HUDEP-2 (cell line): ENCODE data around the gene RGS16.

Source experiments
- DNase-seq, 76 experiments: peaks; one replicate each; lab custom pipeline; 2025; ENCODE audit not compliant: unreplicated experiment in 76 of 76; lab: John Stamatoyannopoulos, UW

Gene RGS16

GRCh38 chr1:182630586-182630985 is 26.4 kb upstream of the RGS16 start:
- peak in 1 of 76 experiments; percentile 7 for DNase-seq

DNA sequence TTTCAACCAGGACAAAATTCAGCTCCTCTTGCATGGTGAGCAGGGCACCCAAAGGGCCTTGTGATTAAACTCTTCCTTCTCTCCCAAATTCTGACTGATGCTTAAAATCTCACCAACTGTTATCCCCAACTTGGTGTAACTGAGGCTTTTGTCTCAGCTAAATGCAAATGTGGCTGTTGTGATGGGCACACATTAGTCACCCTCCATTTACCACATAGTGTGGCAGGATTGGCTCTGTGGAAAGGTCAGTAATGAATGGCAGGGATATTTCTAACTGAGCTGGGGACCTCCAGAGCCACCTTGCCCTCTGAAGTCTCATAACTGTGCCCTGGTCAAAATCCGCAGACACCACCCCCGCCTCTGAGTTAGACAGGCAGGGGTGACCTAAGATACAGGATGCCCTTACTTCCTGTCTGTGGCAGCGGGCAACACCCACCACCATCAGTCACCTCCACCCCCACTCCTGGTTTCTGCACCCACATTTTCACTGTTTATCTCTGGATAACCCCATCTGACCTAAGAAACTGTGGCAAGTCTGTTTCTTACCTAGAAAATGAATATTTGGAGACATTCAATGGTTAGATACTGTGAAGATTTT is 25.4 kb upstream of the RGS16 start:
- no peak for DNase-seq

DNA sequence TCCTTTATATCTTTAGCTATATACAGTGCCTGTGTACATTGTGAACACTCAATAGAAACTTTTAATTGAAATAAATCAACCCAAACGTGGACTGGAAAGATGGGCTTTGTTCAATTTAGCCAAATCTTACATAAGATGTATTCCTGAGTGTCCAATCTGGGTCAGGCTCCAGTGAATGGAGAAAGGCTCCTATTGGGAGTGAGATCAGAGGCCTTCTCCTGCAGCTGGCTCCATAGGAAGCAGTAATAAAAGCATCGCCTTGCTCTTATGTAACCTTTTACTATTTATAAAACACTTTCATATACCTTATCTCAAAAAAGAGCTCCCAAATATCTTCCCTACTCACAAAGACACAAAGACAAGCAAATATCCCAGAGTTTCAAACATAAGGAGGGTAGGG is 24.9 kb upstream of the RGS16 start:
- no peak for DNase-seq

DNA sequence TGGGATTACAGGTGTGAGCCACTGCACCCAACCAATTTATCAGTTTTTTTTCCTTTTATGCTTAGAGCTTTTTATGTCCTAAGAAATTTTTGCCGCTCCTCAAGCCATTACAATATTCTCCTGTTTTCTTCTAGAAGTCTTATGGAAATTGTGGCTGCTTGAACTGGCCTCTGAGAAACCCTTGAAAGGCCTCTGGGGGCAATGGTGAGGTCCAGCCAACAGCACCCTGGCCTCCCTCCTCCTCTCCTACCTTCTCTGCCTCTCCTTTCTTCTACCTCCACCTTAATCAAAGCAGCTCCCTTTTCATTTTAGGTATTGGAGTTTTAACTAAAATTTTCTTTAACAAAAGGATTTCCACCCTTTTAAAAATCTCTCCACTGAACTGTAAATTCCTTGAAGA is 24.5 kb upstream of the RGS16 start:
- DNase-seq: no peak

- no peak for DNase-seq
These were observed 23.4 kb upstream of the RGS16 start for GRCh38 chr1:182627622-182628021.

GRCh38 chr1:182626527-182626926 is 22.3 kb upstream of the RGS16 start:
- DNase-seq: peak in 5 of 76 experiments; percentile 12 to 44 (median 17)

DNA sequence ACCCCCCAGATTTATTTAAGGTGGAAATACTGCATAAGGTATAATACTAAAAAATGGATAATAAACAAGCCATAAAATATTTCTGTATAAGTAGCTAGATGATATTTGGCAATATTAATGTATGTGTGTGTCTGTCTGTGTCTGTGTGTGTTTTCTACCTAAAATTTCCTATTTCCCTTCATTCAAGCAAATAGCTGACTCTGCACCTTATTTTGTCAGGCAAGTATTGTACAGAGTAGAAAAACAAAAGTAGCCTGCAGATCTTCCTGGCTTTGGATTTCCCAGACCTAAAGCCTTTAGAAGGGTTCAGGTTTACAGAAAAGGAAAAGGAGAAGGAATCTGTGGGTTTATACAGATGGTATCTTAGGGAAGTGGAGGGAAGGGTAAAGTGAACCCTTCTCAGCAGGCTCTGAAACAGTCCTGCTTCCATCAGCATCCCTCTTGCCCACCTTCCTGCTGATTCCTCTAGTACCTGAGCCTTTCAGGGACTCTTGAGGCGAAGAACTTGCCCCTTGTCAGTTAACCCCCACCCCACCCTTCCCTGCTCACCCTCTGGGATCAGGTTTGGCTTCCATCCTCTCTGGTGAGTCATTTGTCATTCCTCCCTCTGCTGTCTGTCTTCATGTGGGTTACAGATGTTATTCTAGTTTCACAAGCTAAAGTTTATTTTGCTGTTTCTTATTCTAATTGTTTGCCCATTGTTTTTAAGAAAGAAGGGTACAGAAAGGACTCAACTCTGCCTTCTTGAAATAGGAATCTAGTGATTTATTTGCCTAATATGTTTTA is 21.7 kb upstream of the RGS16 start:
- no peak for DNase-seq

DNA sequence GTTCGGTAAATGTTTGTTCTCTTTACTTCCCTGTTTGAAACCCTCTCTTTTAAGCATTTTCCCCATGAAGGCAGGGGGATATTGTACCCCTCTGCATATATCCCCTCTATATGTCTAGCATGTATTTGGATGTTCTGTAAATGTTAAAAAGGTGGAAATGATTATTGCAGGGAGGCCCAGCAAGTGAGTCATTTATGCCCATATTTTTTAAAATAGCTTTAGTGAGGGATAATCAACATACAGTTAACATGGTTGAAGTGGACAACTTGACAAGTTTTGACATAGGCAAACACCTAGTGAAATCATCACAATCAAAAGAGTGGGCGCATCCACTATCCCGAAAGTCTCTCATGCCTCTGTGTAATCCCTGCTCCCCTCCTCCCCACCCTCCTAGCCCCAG is 20.8 kb upstream of the RGS16 start:
- DNase-seq: no peak

GRCh38 chr1:182624577-182624976 is 20.4 kb upstream of the RGS16 start:
- DNase-seq: no peak

DNA sequence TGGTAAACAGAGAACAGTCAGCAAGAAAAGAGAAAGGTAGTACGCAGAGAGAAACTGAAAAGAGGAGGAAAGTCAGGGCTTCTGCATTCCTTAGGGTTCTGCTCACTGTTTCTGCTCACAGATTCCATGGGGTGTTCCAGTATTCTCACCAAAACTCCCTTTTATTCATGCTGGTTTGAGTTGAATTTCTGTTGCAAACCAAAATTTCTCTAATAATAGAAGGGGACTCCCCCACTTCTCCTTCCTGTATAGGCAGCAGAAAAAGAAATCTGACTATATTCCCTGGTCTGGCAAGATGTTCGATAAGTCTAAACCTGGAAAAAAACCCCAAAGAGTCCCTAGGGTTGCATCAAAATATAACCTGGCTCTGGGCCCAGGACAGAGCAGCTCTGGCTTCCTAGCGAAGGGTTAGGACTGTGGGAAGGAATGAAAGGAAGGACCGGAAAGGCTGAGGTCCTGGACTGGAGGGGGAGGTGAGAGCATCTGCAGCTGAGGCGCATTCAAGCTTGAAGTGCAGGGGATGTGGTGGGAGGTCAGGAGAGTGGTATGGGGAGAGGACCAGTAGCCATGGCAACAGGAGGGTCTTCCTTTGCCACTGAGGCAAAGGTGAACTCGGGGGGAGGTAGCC is 18.8 kb upstream of the RGS16 start:
- DNase-seq: no peak

- DNase-seq: peak in 5 of 76 experiments; percentile 6 to 27 (median 14)
These were observed 17.7 kb upstream of the RGS16 start for GRCh38 chr1:182621906-182622305.

GRCh38 chr1:182620924-182621585 is 16.9 kb upstream of the RGS16 start:
- DNase-seq: no peak

- no peak for DNase-seq
These were observed 13.7 kb upstream of the RGS16 start for GRCh38 chr1:182617734-182618351.

DNA sequence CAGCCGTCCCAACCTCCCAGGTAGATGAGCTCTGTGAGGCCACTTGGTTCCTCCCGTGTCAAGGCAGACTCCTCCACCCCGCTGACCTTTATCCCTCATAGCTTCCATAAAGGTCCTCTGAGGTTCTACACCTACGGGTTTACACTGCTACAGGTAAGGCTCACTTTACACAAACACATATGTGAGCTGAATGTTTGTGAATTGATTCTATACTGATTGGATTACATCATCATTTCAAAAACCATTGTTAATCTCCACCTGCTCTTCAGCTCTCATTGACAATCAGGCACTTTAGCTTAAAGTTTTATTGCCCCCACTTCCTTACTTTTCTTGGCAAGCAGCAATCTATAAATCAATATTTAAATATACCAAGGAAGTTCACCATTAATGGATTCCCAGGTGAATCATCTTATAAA is 12.8 kb upstream of the RGS16 start:
- DNase-seq: no peak

DNA sequence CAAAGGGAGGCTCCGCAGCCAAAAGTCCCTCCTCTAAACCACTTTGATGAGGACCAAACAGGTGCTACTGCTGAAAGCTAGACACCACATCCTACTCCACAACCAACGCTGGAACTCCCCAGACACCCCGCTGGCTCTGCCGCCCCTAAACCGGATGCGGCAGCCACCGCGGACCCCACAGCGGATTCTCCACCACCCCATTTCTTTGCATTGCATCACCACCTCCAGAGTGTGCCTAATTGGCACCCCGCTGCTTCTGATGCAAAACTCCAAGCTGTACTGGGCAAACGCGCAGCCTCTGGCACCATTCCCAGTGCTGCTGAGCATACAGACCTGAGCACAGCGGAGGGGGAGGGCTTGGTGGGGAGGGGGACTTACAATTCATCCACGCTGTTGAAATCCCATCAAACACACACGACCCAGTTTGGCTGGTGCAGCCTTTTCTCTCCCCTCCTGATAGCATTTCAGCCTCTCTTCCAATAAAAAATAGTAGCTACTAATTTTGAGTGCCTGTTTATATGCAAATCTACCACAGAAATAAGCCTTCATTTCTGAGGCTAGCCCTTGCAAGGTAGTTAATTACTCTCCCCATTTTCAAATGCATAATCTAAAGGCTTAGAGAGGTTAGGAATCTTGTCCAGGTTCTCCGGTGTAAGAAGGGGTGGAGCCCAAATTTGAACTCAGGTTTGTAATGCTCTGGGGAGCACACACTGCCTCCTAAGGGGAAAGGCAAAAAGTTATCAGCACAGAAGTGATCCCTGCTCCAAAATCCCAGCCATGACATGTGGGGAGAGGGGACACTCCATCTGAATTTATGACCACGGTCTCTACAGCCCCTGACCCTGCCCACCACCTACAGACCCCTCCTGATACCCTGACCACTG is 12.2 kb upstream of the RGS16 start:
- peak in 6 of 76 experiments; percentile 2 to 26 (median 18) for DNase-seq

DNA sequence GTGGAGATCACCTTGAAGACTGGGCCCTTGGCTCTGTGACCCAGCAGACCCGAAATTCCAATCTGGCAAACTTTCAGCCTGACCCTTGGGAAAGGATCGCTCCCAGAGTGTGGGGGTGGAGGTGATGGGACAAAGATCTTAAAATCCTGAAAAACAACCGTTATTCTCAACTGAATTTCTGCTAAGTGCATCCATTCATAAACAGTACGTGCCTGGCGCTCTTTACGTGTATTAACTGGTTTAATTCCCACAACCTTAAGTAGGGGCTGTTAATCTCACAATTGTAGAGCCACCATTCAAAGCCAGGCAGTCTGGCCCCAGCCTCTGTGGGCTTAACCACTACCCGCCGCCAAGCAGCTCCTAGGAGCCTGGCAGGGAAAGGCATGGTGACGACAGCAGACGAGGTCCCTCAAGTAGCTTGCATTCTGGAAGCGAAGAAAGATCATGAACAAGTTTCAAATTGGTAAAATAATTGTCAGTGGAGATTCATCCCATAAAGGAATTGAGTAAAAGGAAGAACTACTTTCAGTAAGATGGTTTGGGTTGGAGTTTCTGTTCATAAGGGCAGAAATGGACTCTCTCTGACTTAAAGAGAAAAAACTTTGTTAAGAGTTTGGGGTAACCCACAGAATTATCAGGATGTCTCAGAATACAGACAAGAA is 11.4 kb upstream of the RGS16 start:
- DNase-seq: peak in 1 of 76 experiments; percentile 16

DNA sequence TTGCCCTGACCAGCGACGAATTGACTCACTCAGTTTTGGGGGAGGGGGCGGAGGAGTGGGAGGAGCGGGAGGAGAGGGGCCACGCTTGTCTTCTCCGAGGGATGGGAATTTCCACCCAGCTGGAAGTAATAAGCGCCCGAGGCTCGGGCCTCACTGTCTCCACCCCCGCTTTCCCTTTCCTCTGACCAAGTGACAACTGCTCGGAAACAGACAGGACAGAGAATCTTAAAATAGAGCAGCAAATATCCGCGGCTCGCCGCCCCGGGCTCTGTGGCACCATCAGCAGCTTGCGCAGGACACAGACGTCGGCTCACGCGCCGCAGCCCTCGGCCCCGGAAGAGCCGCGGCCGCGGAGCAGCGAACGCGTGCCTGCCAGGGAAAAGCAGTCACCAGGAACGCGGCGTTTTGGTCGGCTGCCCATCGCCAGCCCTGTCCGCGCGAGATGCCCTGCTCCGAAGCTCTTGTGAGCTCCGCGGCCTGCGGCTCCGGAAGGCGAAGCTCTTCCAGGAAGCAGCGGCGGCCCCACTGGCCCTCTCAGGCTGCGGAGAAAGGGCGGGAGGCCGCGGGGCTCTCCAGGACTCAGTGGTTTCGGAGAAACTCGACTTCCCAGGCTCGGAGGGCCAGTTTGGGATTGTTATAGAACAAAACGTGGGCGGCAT is 10.7 kb upstream of the RGS16 start:
- peak in 12 of 76 experiments; percentile 5 to 32 (median 21) for DNase-seq

DNA sequence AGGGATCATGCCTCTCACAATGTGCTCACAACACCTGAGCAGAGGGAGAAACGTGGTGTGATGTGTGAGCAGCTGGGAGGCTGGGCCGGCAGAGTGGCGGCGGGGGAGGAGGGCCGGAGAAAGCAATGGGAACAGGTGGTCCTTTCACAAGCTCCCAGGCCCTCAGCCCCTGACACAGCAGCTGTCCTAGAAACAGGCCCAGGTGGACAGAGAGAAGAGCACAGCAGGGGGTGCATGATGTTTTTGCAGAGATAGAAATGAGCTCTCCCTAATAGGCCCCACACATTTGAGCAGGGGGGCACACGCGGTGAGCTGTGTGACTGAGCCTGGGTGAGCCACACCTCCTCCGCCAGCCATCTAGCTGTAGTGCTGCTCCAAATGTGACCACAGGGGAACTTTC is 7.6 kb upstream of the RGS16 start:
- no peak for DNase-seq

- no peak for DNase-seq
These were observed 7.1 kb upstream of the RGS16 start for GRCh38 chr1:182611326-182611725.
